ENCODE data around the gene BRIP1. TPM values are rescaled to one million over a fixed set of nuclear protein-coding genes. Genes with fewer than 3 reads are reported as not detected.

The BRIP1 gene
- polyA plus RNA-seq, 2 of the 4 experiments (the other 2 are of a cell fraction), result 8.0 to 11.5 TPM

DNA sequence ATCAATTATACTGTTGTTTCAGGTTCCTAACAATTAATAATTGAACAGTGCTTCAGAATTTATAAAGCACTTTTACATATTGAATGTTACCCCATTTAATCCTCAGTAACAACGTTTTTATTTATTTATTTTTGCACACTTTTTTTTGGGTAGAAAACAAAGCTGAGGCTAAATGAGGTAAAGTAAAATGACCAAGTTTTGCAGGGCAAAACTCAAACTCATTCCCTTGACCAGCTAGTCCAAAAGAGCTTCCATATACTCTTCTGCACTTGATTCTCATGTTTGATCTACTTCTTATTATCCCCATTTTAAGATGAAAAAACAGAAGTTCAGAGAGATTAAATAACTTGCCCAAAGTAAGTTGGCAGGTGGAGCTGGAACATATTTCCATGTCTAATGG is 191.2 kb downstream of the BRIP1 start:
- FAIRE-seq, result no peak
- no peak overlapping the region for H3K4me2 ChIP-seq
- ChIA-PET CTCF (interaction anchor here (1.0 to 1.1 kb wide), 3 partner anchors 10 to 165 kb away, joined by 3 to 6 read pairs (median 3); no protein-coding TSS in a partner anchor), POLR2A (no interaction called here)
- no peak for DNase-seq (ENCODE audit: low read depth in 1 of 2, low spot score in 1 of 2)
- WGBS (ENCODE audit: missing lambda C conversion rate), result 1% methylated on average over 1 of the region's 1 CpG
- H3K9me3 ChIP-seq, result no peaks in the 10 kb centered on the region
- no peaks in the 10 kb centered on the region for H3K4me1 ChIP-seq
- TF ChIP-seq POLR2AphosphoS2 (conservative IDR thresholded peaks at IDR 0.05; ENCODE audit: low read length), result no peak
- no peak for TF ChIP-seq KDM5A (IDR thresholded peaks at IDR 0.05)
- no peak for TF ChIP-seq POLR2A (IDR thresholded peaks at IDR 0.05; ENCODE audit: low read length)
- no peak for TF ChIP-seq FOSL2 (IDR thresholded peaks at IDR 0.05)
- TF ChIP-seq FOSL2 (CRISPR knock-in tag; IDR thresholded peaks at IDR 0.05), result no peak
- TF ChIP-seq, protein P1, sequence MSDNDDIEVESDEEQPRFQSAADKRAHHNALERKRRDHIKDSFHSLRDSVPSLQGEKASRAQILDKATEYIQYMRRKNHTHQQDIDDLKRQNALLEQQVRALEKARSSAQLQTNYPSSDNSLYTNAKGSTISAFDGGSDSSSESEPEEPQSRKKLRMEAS (IDR thresholded peaks at IDR 0.05), result no peak
- TF ChIP-seq EHMT2 (IDR thresholded peaks at IDR 0.05; ENCODE audit: low read depth), result no peak
- TF ChIP-seq, protein P2, sequence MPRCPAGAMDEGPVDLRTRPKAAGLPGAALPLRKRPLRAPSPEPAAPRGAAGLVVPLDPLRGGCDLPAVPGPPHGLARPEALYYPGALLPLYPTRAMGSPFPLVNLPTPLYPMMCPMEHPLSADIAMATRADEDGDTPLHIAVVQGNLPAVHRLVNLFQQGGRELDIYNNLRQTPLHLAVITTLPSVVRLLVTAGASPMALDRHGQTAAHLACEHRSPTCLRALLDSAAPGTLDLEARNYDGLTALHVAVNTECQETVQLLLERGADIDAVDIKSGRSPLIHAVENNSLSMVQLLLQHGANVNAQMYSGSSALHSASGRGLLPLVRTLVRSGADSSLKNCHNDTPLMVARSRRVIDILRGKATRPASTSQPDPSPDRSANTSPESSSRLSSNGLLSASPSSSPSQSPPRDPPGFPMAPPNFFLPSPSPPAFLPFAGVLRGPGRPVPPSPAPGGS (IDR thresholded peaks at IDR 0.05), result no peak
- no peak for TF ChIP-seq CBX2 (IDR thresholded peaks at IDR 0.05; ENCODE audit: borderline replicate concordance, low read depth)
- TF ChIP-seq NR3C1 (IDR thresholded peaks at IDR 0.05), result no peak
- TF ChIP-seq, protein P3, sequence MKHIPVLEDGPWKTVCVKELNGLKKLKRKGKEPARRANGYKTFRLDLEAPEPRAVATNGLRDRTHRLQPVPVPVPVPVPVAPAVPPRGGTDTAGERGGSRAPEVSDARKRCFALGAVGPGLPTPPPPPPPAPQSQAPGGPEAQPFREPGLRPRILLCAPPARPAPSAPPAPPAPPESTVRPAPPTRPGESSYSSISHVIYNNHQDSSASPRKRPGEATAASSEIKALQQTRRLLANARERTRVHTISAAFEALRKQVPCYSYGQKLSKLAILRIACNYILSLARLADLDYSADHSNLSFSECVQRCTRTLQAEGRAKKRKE (CRISPR knock-in tag; IDR thresholded peaks at IDR 0.05; ENCODE audit: low read depth), result no peak
- TF ChIP-seq NFE2L2 (conservative IDR thresholded peaks at IDR 0.05; ENCODE audit: low read length), result no peak
- TF ChIP-seq KDM1A (IDR thresholded peaks at IDR 0.05; ENCODE audit: low read depth), result no peak
- TF ChIP-seq RARB (CRISPR knock-in tag; IDR thresholded peaks at IDR 0.05), result no peak
- no peak for TF ChIP-seq SREBF2 (IDR thresholded peaks at IDR 0.05)
- no peak for TF ChIP-seq REST (IDR thresholded peaks at IDR 0.05)
- no peak for TF ChIP-seq HOXA7 (CRISPR knock-in tag; IDR thresholded peaks at IDR 0.05)
- no peak overlapping the region for H3K4me3 ChIP-seq
- ATAC-seq, result no peak
- H3K27ac ChIP-seq, result no peak overlapping the region

DNA sequence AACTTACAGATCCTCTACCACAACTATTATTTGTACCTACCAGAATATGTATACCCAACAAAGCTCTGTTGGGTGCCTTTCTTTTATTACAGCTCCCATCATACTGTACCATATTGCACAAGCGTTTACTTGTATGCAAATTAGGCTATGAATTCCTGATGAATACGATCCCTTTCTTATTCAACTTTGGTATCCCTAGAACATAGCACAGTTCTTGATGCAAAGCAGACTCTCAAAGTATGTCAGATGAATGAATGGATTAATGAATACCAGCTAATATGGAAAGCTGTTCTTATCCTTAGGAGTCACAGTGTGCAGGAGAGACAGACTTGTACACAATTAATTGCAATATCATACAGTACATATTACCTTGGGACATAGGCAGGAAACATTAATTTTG is 192.6 kb downstream of the BRIP1 start:
- Histone ChIP-seq H3K9me3 (no peaks in the 10 kb centered on the region), H3K27ac (no peak overlapping the region), H3K4me2 (no peak overlapping the region), H3K4me3 (no peak overlapping the region), H3K4me1 (no peaks in the 10 kb centered on the region)
- TF ChIP-seq CBX8 (IDR thresholded peaks at IDR 0.05), result no peak
- TF ChIP-seq USF2 (IDR thresholded peaks at IDR 0.05), result no peak
- TF ChIP-seq NR3C1 (IDR thresholded peaks at IDR 0.05), result no peak
- TF ChIP-seq EHF (CRISPR knock-in tag; IDR thresholded peaks at IDR 0.05), result no peak
- TF ChIP-seq, protein P4, sequence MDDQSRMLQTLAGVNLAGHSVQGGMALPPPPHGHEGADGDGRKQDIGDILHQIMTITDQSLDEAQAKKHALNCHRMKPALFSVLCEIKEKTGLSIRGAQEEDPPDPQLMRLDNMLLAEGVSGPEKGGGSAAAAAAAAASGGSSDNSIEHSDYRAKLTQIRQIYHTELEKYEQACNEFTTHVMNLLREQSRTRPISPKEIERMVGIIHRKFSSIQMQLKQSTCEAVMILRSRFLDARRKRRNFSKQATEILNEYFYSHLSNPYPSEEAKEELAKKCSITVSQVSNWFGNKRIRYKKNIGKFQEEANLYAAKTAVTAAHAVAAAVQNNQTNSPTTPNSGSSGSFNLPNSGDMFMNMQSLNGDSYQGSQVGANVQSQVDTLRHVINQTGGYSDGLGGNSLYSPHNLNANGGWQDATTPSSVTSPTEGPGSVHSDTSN (IDR thresholded peaks at IDR 0.05), result no peak
- TF ChIP-seq KDM1A (IDR thresholded peaks at IDR 0.05; ENCODE audit: low read depth), result no peak
- FAIRE-seq (no peak), DNase-seq (ENCODE audit: low read depth in 1 of 2, low spot score in 1 of 2) (no peak), ATAC-seq (no peak)
- ChIA-PET CTCF (no interaction called here), POLR2A (no interaction called here)
- 83% methylated on average over 2 of the region's 2 CpGs for WGBS (ENCODE audit: missing lambda C conversion rate)
